ENCODE measurements around the gene PRSS57.
A peak's percentile ranks its signal among the peaks of the same experiment; 100 is the strongest.

The PRSS57 gene

GRCh38 chr19:688992-689391 lies 6.3 kb downstream of the PRSS57 start:
- Histone ChIP-seq H3K9me3 (ENCODE audit: severe bottlenecking) (no peaks in the 10 kb centered on the region), H3K4me3 (ENCODE audit: severe bottlenecking) (no peak overlapping the region), H3K27ac (ENCODE audit: poor library complexity, severe bottlenecking) (no peak overlapping the region), H3K27me3 (ENCODE audit: insufficient read depth, poor library complexity, severe bottlenecking) (no peaks in the 10 kb centered on the region), H3K4me1 (ENCODE audit: insufficient read depth, poor library complexity, severe bottlenecking) (no peaks in the 10 kb centered on the region), H3K36me3 (ENCODE audit: low read depth) (no peaks in the 10 kb centered on the region)
- DNase-seq (ENCODE audit: low spot score) (no peak), ATAC-seq (ENCODE audit: low read depth) (no peak)
- no peak for TF ChIP-seq CTCF (IDR thresholded peaks at IDR 0.05; ENCODE audit: poor library complexity, severe bottlenecking)

GRCh38 chr19:688214-688613 lies 7.0 kb downstream of the PRSS57 start:
- no peak for DNase-seq (ENCODE audit: low spot score)
- Histone ChIP-seq H3K27me3 (ENCODE audit: insufficient read depth, poor library complexity, severe bottlenecking) (no peaks in the 10 kb centered on the region), H3K4me1 (ENCODE audit: insufficient read depth, poor library complexity, severe bottlenecking) (no peaks in the 10 kb centered on the region), H3K36me3 (ENCODE audit: low read depth) (no peaks in the 10 kb centered on the region), H3K9me3 (ENCODE audit: severe bottlenecking) (no peaks in the 10 kb centered on the region), H3K4me3 (ENCODE audit: severe bottlenecking) (no peak overlapping the region), H3K27ac (ENCODE audit: poor library complexity, severe bottlenecking) (no peak overlapping the region)
- TF ChIP-seq CTCF (IDR thresholded peaks at IDR 0.05; ENCODE audit: poor library complexity, severe bottlenecking): no peak
- ATAC-seq (ENCODE audit: low read depth): no peak

- no peak for TF ChIP-seq CTCF (IDR thresholded peaks at IDR 0.05; ENCODE audit: poor library complexity, severe bottlenecking)
- no peak overlapping the region for H3K27ac ChIP-seq (ENCODE audit: poor library complexity, severe bottlenecking)
- H3K4me3 ChIP-seq (ENCODE audit: severe bottlenecking): no peak overlapping the region
- H3K9me3 ChIP-seq (ENCODE audit: severe bottlenecking): no peaks in the 10 kb centered on the region
- H3K36me3 ChIP-seq (ENCODE audit: low read depth): no peaks in the 10 kb centered on the region; the same call in 1 of the 2 replicates
- ATAC-seq (ENCODE audit: low read depth) (no peak), DNase-seq (ENCODE audit: low spot score) (no peak)
- H3K27me3 ChIP-seq (ENCODE audit: insufficient read depth, poor library complexity, severe bottlenecking): no peaks in the 10 kb centered on the region
- H3K4me1 ChIP-seq (ENCODE audit: insufficient read depth, poor library complexity, severe bottlenecking): no peaks in the 10 kb centered on the region
These were observed 7.6 kb downstream of the PRSS57 start for GRCh38 chr19:687569-688166.

- H3K27ac ChIP-seq (ENCODE audit: poor library complexity, severe bottlenecking): no peak overlapping the region
- H3K4me3 ChIP-seq (ENCODE audit: severe bottlenecking): no peak overlapping the region
- no peaks in the 10 kb centered on the region for H3K27me3 ChIP-seq (ENCODE audit: insufficient read depth, poor library complexity, severe bottlenecking)
- H3K36me3 ChIP-seq (ENCODE audit: low read depth): peaks cover 2% of the 10 kb centered on the region
- ATAC-seq (ENCODE audit: low read depth) (no peak), DNase-seq (ENCODE audit: low spot score) (no peak)
- no peaks in the 10 kb centered on the region for H3K4me1 ChIP-seq (ENCODE audit: insufficient read depth, poor library complexity, severe bottlenecking)
- H3K9me3 ChIP-seq (ENCODE audit: severe bottlenecking): no peaks in the 10 kb centered on the region
- no peak for TF ChIP-seq CTCF (IDR thresholded peaks at IDR 0.05; ENCODE audit: poor library complexity, severe bottlenecking)
These were observed 8.5 kb downstream of the PRSS57 start for GRCh38 chr19:686589-687297.

DNA sequence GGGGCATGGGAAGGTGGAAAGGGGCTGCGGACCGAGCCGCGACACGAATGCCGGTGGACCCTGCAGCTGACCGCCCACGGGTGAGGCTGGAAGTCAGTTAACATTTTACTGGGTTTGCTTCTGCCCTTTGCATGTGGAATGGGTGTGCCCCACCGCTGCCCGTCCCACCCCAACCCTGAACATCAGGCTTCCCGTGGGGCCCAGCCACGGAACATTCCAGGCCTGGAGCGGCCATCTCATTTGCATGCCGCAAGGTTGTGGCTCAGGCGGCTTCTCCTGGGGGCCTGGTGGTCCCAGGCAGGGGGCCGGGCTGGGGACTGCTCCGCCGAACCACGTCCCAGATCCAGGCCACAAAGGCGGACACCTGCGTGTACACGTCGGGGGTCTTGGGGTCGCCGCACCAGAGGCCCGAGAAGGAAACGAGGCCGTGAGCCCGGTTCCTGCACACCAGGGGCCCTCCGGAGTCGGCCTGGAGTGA lies 9.8 kb downstream of the PRSS57 start:
- H3K27me3 ChIP-seq (ENCODE audit: insufficient read depth, poor library complexity, severe bottlenecking): no peaks in the 10 kb centered on the region
- no peak for TF ChIP-seq CTCF (IDR thresholded peaks at IDR 0.05; ENCODE audit: poor library complexity, severe bottlenecking)
- H3K4me3 ChIP-seq (ENCODE audit: severe bottlenecking): no peak overlapping the region
- H3K9me3 ChIP-seq (ENCODE audit: severe bottlenecking): no peaks in the 10 kb centered on the region
- DNase-seq (ENCODE audit: low spot score) (no peak), ATAC-seq (ENCODE audit: low read depth) (peak; percentile 1; the same call in 1 of the 3 replicates)
- H3K27ac ChIP-seq (ENCODE audit: poor library complexity, severe bottlenecking): no peak overlapping the region
- no peaks in the 10 kb centered on the region for H3K4me1 ChIP-seq (ENCODE audit: insufficient read depth, poor library complexity, severe bottlenecking)
- H3K36me3 ChIP-seq (ENCODE audit: low read depth): peaks cover 9% of the 10 kb centered on the region

Data from RWPE2 (cell line).